Nephron (organoid): ENCODE data around the gene BMPR1A.

Experiments used
- H3K27ac Mint-ChIP-seq, 3 experiments: 2 replicates each; pipeline ENCODE4 v1.8.0; 2020; ENCODE audit warnings: mixed read lengths in 3 of 3, mild to moderate bottlenecking in 2 of 3, moderate library complexity in 1 of 3
- H3K27me3 Mint-ChIP-seq: 2 replicates; pipeline ENCODE4 v1.8.0; 2021; ENCODE audit warnings: low read depth, mild to moderate bottlenecking, moderate library complexity, mixed read lengths
- H3K36me3 Mint-ChIP-seq: 2 replicates; pipeline ENCODE4 v1.8.0; 2020; ENCODE audit warnings: low read depth, mixed read lengths
- H3K4me1 Mint-ChIP-seq: 2 replicates; pipeline ENCODE4 v1.8.0; 2020; ENCODE audit warnings: mixed read lengths
- H3K4me3 Mint-ChIP-seq, 3 experiments: 2 replicates each; pipeline ENCODE4 v1.8.0; 2020; ENCODE audit warnings: mild to moderate bottlenecking in 3 of 3, mixed read lengths in 3 of 3, moderate library complexity in 2 of 3
- H3K9me3 Mint-ChIP-seq: 2 replicates; pipeline ENCODE4 v1.8.0; 2020; ENCODE audit warnings: mixed read lengths
- TF ChIP-seq, protein P1 (sequence below), 3 experiments: fragments of 200-600 bp; sonication (generic); IDR thresholded peaks; one replicate each; pipeline ENCODE4 v1.5.0; 2021; ENCODE audit warnings: antibody characterized with exemption in 3 of 3; ENCODE audit not compliant: unreplicated experiment in 3 of 3

BMPR1A gene

DNA sequence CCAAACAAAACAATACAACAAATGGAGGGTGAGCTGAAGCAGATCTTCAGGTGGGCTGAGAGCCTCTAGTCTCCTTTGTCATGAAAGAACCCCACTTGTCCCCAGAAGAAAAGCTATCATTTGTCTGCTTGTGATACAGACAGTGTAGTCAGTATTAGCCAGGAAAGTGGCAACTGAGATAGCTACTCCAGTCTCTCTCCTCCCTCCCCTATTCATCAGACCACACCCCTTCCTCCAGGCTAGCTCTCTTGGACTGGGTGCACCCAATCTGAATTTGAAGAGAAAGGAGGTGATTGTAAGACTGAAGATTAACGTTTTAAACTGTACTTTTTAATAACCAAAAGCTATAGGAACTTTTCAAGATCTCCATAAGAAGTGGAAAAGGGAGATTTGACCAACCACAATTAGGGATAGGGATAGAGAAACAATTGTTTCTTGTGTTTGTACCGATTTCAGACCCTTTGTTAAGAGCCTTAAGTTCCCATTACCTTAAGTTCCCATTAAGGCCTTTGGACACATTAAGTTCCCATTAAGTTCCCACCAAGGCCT, 14.1 kb downstream of the BMPR1A start:
- Mint-ChIP-seq H3K9me3 (no peaks in the 10 kb centered on the region), H3K27me3 (no peaks in the 10 kb centered on the region), H3K36me3 (peaks cover 3% of the 10 kb centered on the region), H3K27ac (no peak overlapping the region), H3K4me3 (no peak overlapping the region), H3K4me1 (peaks cover 66% of the 10 kb centered on the region)
- TF ChIP-seq, protein P1, sequence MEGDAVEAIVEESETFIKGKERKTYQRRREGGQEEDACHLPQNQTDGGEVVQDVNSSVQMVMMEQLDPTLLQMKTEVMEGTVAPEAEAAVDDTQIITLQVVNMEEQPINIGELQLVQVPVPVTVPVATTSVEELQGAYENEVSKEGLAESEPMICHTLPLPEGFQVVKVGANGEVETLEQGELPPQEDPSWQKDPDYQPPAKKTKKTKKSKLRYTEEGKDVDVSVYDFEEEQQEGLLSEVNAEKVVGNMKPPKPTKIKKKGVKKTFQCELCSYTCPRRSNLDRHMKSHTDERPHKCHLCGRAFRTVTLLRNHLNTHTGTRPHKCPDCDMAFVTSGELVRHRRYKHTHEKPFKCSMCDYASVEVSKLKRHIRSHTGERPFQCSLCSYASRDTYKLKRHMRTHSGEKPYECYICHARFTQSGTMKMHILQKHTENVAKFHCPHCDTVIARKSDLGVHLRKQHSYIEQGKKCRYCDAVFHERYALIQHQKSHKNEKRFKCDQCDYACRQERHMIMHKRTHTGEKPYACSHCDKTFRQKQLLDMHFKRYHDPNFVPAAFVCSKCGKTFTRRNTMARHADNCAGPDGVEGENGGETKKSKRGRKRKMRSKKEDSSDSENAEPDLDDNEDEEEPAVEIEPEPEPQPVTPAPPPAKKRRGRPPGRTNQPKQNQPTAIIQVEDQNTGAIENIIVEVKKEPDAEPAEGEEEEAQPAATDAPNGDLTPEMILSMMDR (IDR thresholded peaks at IDR 0.05; ENCODE audit: unreplicated experiment in 3 of 3), result no peak

DNA sequence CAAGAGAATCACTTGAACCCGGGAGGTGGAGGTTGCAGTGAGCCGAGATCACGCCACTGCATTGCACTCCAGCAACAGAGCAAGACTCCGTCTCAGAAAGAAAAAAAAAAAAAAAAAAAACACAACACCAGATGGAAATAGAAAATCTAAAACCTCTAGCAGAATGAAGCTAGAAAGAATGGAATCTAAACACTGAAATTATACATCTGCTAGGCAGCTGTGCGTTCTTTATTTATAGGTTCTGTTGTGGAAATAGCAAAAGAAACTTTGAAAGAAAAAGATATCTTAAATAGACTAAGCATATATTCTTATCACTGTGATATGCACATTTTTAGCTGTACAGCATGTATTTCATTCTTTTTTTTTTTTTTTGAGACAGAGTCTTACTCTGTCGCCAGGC, 17.1 kb downstream of the BMPR1A start:
- no peak overlapping the region for H3K4me3 Mint-ChIP-seq
- no peaks in the 10 kb centered on the region for H3K9me3 Mint-ChIP-seq
- TF ChIP-seq, protein P1 (IDR thresholded peaks at IDR 0.05; ENCODE audit: unreplicated experiment in 3 of 3), result no peak
- H3K4me1 Mint-ChIP-seq, result peaks cover 64% of the 10 kb centered on the region
- peaks cover 6% of the 10 kb centered on the region for H3K36me3 Mint-ChIP-seq
- H3K27me3 Mint-ChIP-seq, result no peaks in the 10 kb centered on the region
- H3K27ac Mint-ChIP-seq, result no peak overlapping the region

DNA sequence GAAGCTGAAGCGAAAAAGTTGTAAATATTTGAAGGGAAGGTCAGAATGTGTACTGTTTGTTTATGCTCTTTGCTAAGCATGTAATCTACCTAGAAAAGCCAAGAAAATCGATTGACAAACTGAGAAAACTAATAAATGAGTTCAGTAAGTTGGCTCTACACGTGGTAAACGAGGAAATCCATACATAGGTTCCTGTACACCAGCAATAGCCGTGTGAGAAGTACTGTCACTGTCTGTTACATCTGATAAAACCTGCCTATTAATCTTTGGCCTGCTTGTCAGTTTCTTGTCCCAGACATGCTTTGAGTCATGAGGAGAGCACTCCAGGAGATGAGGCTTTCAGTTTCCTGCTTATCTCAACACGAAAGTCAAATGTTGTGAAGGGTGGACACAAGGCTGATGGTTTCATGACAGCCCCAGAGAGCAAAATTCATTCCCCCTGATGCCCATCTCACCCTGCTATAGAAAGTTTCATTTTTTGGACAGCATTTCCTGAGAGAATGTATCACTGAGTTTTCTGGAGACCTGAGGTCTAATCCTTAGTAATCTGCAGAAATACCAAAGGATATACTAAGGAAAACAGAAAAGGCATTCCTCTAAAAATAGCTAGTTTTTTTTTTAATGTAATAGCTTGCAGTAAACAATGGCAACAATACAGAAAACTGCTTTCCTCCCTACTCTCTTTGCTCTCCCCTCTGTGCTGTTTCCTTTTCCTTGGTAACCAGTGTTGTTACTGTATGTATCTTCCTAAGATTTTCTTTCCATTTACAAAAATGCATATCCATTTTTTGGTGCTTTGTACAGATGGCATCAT, 18.8 kb downstream of the BMPR1A start:
- TF ChIP-seq, protein P1 (IDR thresholded peaks at IDR 0.05; ENCODE audit: unreplicated experiment in 3 of 3), result no peak
- Mint-ChIP-seq H3K36me3 (peaks cover 22% of the 10 kb centered on the region), H3K27me3 (no peaks in the 10 kb centered on the region), H3K27ac (peak overlapping the region; percentile 6 to 14 (median 12)), H3K9me3 (peaks cover 4% of the 10 kb centered on the region), H3K4me3 (no peak overlapping the region), H3K4me1 (peaks cover 51% of the 10 kb centered on the region)

DNA sequence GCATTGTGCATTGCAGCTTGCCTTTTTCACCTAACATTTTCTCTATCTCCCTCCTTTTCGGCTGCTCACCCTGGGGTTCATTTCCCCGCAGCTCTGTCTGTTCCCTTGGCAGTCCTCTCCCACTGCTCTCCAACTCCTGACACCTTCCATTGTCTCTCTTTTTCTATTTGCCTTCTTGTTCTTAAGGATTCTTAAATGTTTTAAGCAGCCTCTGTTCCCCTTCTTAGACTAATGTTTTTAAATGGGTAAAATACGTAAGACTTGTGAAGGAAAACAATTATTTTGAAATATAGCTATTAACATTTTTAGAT, 19.4 kb downstream of the BMPR1A start:
- Mint-ChIP-seq H3K9me3 (peaks cover 4% of the 10 kb centered on the region), H3K4me1 (peaks cover 46% of the 10 kb centered on the region), H3K36me3 (peaks cover 23% of the 10 kb centered on the region), H3K27ac (peak overlapping the region; percentile 6 to 14 (median 12)), H3K27me3 (no peaks in the 10 kb centered on the region), H3K4me3 (no peak overlapping the region)
- TF ChIP-seq, protein P1 (IDR thresholded peaks at IDR 0.05; ENCODE audit: unreplicated experiment in 3 of 3), result no peak

DNA sequence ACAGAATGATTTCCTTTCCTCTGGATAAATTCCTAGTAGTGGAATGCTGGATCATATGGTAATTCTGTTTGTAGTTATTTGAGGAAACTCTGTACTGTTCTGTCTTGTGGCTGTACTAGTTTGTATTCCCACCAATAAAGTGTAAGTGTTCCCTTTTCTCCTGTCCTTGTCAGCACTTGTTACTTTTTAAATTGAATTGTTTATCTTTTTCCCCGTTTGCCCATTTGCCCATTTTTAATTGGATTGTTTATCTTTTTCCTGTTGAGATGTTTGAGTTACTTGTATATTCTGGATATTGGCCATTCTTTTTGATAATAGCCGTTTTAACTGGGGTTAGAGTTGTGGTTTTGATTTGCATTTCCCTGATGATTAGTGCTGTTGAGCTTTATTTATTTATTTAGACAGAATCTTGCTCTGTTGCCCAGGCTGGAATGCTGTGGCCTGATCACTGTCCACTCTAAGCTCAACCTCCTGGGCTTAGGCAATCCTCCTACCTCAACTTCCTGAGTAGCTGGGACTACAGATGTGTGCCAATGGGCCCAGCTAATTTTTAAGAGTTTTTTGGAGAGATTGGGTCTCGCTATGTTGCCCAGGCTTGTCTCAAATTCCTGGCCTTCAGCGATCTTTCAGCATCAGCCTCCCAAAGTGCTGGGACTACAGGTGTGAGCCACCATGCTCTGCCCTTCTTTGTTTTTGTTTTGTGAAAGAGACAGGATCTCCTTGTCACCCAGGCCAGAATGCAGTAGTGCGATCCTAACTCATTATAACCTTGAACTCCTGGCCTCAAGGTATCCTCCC, 23.0 kb downstream of the BMPR1A start:
- Mint-ChIP-seq H3K4me1 (peaks cover 38% of the 10 kb centered on the region), H3K36me3 (peaks cover 48% of the 10 kb centered on the region), H3K9me3 (peaks cover 22% of the 10 kb centered on the region), H3K4me3 (no peak overlapping the region), H3K27me3 (no peaks in the 10 kb centered on the region), H3K27ac (no peak overlapping the region)
- TF ChIP-seq, protein P1 (IDR thresholded peaks at IDR 0.05; ENCODE audit: unreplicated experiment in 3 of 3), result no peak
